RKO (cell line): ENCODE results near the gene IL34.
"Not testable (repeated sequence)": the region's sequence is repeated elsewhere in the genome, so short reads cannot be mapped to it uniquely, and the experiment has no call there.

Experiments
- DNase-seq: peaks from one replicate; pipeline ENCODE4 v3.0.0-alpha.2; 2016; ENCODE audit warnings: low spot score

The IL34 gene

GRCh38 chr16:70646260-70647241 is at the start of gene IL34:
Gene IL34, plus strand, starts transcription at chr16:70646559. Its CDS starts 389 bp downstream, at chr16:70646948.
- DNase-seq: no peak

DNA sequence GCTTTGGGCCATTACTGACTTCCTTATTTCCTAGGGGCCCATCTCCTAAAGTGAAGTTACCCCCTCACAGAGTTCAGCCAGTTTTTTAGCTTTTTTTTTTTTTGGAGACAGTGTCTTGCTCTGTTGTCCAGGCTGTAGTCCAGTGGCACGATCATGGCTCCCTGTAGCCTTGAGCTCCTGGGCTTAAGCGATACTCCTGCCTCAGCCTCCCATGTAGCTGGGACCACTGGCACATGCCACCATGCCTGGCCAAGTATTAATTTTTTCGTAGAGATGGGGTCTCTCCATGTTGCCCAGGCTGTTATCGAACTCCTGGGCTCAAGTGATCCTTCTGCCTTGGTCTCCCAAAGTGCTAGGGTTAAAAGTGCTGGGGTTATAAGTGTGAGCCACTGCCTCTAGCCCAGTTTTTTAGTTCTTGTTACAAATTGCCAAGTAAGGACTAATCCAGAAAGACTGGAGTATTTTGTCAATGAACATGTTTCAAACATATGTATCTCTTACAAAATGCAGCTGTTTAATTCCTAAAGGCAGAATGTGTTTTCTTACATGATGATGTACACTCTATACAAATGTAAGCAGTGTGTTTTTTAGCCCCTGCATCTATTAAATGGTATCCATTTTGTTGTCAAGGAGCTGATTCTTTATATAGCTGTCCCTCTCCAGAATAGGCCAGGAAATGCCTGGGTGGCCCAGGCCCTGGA is 49.1 kb upstream of the IL34 start:
- DNase-seq: no peak

DNA sequence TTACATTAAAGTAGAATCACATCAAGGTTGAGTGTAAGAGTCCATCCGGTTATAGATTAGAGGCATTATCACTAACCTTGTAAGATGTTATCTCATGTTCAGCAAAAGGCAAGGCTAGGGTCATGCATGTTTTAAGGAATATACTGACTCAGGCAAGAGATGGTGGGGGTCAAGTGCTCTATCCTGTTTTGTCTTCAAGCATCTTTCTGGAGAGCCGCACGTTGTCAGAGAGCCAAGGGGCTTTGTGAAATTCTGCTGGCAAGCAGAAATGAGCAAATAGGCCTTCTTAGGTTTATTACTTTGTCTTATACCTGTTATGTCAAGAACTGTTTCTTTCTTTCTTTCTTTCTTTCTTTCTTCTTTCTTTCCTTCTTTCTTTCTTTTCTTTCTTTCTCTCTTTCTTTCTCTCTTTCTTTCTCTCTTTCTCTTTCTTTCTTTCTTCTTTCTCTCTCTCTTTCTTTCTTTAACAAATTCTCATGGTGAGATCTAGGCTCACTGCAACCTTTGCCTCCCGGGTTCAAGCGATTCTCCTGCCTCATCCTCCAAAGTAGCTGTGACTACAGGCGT is 47.3 kb upstream of the IL34 start:
- DNase-seq: no peak

DNA sequence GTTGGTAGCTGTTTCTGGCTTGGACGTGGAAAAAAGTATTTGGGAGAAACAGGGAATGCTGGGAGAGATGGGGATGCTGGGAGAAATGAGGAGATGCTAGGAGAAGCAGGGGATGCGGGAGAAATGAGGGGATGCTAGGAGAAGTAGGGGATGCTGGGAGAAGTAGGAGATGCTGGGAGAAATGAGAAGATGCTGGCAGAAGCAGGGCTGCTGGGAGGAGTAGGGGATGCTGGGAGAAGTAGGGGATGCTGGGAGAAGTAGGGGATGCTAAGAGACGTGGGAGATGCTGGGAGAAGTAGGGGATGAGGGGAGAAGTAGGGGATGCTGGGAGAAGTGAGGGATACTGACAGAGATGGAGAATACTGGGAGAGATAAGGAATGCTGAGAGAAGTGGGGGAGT is 45.6 kb upstream of the IL34 start:
- no peak for DNase-seq

DNA sequence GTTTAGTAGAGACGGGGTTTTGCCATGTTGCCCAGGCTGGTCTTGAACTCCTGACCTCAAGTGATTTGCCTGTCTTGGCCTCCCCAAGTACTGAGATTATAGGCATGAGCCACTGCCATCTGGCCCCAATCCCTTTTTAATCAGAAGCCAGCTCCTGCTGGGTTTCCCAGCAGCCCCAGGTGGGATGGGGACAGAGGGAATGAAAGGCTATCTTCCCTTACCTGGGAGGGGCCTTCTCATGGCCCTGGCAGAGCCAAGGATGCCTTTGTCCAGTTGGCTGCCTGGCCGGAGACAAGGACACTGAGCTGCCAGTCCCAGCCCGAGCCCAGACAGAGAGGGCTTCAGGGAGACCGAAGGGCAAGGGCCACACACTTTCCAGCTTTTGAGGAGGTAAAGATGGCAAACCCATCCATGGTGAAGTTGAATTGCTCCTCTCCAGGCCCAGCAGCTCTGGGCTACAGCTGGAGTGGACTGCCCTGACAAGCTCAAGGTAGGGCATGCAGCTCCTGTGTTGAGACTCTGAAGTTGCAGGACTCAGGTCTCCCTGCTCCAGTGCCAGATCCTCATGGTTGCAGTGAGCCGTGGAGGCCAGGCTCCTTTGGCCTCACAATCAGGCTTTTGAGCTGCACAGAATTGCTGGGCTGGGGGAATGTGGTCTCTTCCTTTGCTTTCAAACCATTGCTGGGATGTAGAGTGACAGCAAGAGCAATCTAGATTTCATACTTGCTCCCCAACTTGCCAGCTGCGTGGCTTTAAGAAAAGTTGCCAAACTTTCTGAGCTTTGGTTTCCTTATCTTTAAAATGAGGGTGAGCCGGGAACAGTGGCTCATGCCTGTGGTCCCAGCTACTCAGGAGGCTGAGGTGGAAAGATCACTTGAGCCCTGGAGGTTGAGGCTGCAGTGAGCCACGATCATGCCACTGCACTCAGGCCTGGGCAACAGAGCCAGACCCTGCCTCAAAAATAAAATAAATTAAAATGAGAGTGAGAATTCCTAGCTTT is 44.5 kb upstream of the IL34 start:
- DNase-seq: no peak

DNA sequence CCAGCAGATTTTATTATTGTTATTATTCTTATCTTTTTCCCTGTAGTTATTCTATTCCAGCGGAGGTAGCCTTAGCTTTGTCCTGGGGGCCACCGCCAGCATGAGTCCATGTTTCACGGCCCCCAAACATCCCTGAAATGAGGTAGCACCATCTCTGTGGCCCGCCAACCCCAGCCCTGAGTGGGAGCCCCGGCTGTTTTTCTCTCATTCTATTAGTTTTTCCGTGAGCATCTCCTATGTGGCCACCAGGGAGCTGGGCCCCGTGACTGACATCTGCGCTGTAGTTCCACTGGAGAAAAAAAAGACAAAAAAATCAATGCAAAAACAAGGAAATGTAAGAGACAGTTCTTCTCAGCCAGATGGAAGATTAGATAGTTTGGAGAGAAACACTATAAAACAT is 43.5 kb upstream of the IL34 start:
- DNase-seq: no peak

DNA sequence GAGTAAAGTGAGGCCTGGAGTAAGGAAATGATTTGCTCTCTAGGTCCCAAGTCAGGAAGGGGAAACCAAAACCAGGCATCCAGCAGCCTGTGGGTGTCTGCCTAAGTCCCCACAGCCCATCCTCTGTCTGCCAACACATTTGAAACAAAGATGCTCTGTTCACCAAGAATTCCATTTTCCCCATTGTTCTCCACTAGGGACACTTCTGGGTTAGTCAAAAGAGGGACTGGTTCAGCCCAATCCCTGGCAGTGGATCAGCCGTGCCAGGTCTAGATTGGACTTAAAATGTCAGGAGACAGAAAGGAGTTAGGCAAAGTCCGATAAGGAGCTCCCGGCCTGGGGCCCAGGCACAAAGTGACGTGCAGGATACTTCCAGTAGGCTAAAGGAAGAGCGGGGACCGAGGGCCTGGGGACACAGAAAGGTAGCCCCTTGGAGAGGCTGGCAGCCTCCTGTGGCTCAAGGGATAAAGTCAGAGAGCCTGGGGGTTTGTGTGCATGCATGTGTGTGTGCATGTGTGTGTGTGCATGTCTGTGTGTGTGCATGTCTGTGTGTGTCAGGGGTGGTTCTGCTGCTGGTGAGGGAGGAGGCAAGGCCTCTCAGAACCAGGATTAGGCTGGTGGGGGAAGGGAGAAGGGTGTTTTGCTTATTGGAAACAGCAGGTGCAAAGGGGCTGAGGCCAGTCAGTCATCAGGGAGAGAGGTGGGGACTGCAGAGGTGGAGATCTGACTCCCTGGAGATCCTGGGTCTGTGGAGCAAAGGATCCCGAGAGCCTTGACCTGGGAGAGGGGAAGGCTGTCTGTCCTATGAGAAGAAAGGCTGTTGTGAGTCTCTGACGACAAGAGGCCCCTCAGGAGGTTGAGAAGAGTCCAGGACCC is 41.7 kb upstream of the IL34 start:
- DNase-seq: no peak

GRCh38 chr16:70605283-70605657 is 41.1 kb upstream of the IL34 start:
- no peak for DNase-seq

GRCh38 chr16:70608521-70608920 is 37.8 kb upstream of the IL34 start:
- DNase-seq: no peak

DNA sequence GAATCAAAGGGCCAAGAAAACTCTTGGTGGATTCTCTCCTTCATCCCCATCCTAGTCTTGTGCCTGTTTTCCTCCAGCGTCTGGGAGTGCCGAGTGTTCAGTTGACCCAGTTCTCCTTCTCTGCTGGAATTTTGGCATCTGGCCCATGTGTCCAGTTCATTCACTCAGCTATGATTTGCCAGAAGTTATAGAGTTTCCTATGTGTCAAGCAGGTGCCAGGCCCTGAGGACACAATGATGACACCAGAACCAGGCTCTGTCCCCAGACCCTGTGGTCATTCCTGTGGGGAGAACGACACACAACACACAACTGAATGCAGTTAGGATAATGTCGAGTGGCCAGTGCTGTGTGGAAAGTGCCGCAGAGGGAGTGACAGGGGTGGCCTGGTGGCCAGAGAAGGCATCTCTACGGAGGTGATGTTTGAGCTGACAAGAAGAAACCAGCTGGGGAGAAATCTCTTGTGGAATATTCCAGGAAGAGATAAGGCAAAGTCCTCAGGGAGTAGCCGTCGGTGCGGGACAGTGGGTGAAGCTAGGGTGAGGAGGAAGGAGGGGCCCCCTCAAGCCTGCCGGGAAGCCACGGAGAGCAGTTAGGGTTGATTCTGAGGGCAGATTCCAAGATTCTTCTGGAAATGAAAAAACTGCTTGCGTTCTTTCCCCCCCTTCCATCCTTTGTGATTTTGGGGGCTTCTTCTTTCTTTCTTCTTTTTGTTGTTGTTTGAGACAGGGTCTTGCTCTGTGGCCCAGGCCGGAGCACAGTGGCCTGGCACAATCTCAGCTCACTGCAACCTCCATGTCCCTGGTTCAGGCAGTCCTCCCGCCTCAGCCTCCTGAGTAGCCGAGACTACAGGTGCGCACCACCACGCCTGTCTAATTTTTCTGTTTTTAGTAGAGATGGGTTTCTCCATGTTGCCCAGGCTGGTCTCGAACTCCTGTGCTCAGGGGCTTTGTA is 35.8 kb upstream of the IL34 start:
- DNase-seq: no peak

DNA sequence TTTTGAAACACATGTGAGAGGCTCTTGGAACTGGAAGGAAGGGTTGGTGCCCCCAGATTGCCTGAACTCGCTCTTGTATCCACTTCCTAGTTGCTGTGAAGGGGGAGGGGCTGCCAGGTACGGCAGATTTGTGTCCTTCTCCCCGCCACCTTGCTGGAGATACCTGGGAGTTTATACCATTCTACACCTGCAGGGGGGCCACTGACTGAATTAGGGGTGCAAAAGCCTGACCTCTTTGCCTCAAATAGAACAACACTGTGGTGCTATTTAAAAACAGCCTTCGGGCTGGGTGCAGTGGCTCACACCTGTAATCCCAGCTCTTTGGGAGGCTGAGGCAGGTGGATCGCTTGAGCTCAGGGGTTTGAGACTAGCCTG is 35.1 kb upstream of the IL34 start:
- no peak for DNase-seq

DNA sequence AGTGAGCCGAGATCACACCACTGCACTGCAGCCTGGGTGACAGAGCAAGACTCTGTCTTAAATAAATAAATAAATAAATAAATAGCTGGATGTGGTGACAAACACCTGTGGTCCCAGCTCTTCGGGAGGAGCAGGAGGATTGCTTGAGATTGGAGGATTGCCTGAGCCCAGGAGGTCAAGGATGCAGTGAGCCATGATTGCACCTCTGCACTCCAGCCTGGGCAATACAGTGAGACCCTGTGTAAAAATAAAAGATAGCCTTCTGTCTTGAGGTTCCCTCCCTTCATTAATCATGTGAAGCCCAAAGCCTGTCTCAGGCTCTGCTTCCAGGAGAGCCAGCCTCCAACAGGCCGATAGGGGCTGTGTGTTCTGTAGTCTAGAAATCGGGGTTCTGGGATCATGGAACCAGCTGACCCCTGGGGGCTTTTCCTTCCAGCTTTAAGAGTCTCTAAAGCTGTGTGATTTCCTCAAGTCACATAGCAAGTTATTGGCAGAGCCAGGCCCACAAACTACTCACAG is 34.5 kb upstream of the IL34 start:
- no peak for DNase-seq

DNA sequence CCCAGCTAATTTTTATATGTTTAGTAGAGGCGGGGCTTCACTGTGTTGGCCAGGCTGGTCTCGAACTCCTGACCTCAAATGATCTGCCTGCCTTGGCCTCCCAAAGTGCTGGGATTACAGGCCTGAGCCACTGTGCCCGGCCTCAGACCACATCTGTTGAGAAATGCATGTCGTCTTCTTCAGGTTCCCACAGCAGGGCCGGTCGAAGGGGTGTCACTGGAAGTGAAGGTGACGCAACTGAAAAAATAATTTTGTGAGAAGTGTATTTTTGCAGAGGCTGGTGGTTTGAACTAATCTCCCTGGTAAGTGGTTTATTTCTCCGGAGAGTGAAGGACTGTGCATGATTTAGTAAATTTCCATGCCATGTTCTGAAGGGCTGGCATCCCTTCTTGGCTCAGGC is 33.4 kb upstream of the IL34 start:
- no peak for DNase-seq

DNA sequence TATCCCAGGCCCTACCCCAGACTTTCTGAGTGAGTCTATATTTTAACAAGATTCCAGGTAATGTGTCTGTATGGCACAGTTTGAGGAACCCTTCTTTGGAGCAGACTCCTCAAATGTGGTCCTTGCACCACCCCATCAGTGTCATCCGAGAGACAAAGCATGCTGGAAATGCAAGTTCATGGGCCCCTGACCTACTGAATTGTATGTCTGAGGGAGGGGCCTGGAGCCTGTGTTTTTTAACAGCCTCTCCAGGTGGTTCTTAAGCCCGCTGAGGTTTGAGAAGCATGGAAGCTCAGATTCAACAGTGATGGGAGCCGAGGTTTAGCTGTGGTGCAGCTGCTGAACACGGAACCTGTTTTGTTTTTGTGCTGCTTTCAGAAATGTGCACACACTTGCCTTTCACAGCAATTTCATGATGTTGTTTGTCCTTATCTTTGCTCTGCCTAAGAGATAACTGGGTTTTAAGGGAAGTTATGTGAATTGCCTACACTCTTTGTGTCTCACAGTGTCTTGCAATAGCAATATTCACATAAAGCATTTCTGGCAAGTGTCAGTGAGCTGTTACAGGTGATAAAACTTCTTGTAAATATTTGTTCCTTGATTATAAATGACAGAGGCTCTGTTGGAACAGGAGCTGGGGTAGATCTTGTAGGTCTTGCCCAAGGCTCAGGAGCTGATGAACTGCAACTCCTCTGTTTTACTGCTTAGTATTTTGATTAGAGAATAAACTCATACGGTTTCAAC is 32.0 kb upstream of the IL34 start:
- no peak for DNase-seq

GRCh38 chr16:70615945-70616344 is 30.4 kb upstream of the IL34 start:
- no peak for DNase-seq

GRCh38 chr16:70621864-70622263 is 24.5 kb upstream of the IL34 start:
- not testable (repeated sequence) for DNase-seq

GRCh38 chr16:70627696-70628095 is 18.7 kb upstream of the IL34 start:
- no peak for DNase-seq

GRCh38 chr16:70630960-70631745 is 15.2 kb upstream of the IL34 start:
- DNase-seq: no peak
